Activated naive CD4-positive, alpha-beta T cell treated with anti-CD3 and anti-CD28 coated beads, Interleukin-2, amount 50 U/mL, for 72 hours (primary cell): ENCODE results near the gene SYTL1. TPM values are rescaled to one million over a fixed set of nuclear protein-coding genes. Genes with fewer than 3 reads are reported as not detected.

Source experiments
- ATAC-seq, 2 donors: fragments of 150-1000 bp; cut with Tn5 transposase; 2 replicates each; pipeline ENCODE4 v1.10.0; 2021; ENCODE audit warnings: mild to moderate bottlenecking in 2 of 2, moderate library complexity in 2 of 2
- DNase-seq, 2 donors: peaks; one replicate each; pipeline ENCODE4 v3.0.0; 2021 to 2022; ENCODE audit warnings: low spot score in 2 of 2
- H3K27ac Mint-ChIP-seq, 2 donors: one replicate each; pipeline ENCODE4 v1.8.0; 2022; ENCODE audit warnings: mild to moderate bottlenecking in 2 of 2, mixed read lengths in 2 of 2
- H3K36me3 Mint-ChIP-seq, 2 donors: one replicate each; pipeline ENCODE4 v1.8.0; 2022; ENCODE audit warnings: mixed read lengths in 2 of 2
- H3K9me3 Mint-ChIP-seq, 2 donors: one replicate each; pipeline ENCODE4 v1.8.0; 2022; ENCODE audit warnings: mixed read lengths in 2 of 2
- total RNA-seq, 2 donors: library from RNA; stranded (reverse); gene quantifications; one replicate each; pipeline ENCODE4 v1.2.3, GENCODE V29; 2022

The SYTL1 gene
- total RNA-seq = 10 to 100 TPM; 15.6 to 35.1 TPM

- peak; percentile 70 to 71 for DNase-seq
- H3K27ac Mint-ChIP-seq = peak within 1 kb of the TSS; percentile 84 to 93
- no peaks in the 10 kb centered on the region for H3K9me3 Mint-ChIP-seq
- peak; percentile 57 to 71 for ATAC-seq
- H3K36me3 Mint-ChIP-seq = peaks cover under 1 to 8% of the 10 kb centered on the region in 2 donors
Measured at GRCh38 chr1:27341525-27342252, at the start of gene SYTL1. Gene SYTL1 (plus strand): TSS chr1:27342022. CDS start chr1:27345335, 3,313 bp downstream.

- no peak for DNase-seq
- no peaks in the 10 kb centered on the region for H3K9me3 Mint-ChIP-seq
- H3K36me3 Mint-ChIP-seq = no peaks in the 10 kb centered on the region
- no peak overlapping the region for H3K27ac Mint-ChIP-seq
- ATAC-seq = no peak
Measured at GRCh38 chr1:27292106-27292505, 49.7 kb upstream of the SYTL1 start.

- no peaks in the 10 kb centered on the region for H3K36me3 Mint-ChIP-seq
- ATAC-seq = no peak
- no peak overlapping the region for H3K27ac Mint-ChIP-seq
- no peak for DNase-seq
- no peaks in the 10 kb centered on the region for H3K9me3 Mint-ChIP-seq
Measured at GRCh38 chr1:27293915-27294314, 47.9 kb upstream of the SYTL1 start.

- Mint-ChIP-seq H3K36me3 (no peaks in the 10 kb centered on the region), H3K27ac (no peak overlapping the region), H3K9me3 (no peaks in the 10 kb centered on the region)
- DNase-seq (peak in 1 of 2 donors; percentile 78), ATAC-seq (peak; percentile 67 to 69)
Measured at GRCh38 chr1:27296773-27297291, 45.0 kb upstream of the SYTL1 start.

- DNase-seq = no peak
- H3K36me3 Mint-ChIP-seq = no peaks in the 10 kb centered on the region
- ATAC-seq = no peak
- no peaks in the 10 kb centered on the region for H3K9me3 Mint-ChIP-seq
- H3K27ac Mint-ChIP-seq = peak overlapping the region in 1 of 2 donors; percentile 38
Measured at GRCh38 chr1:27297903-27298302, 43.9 kb upstream of the SYTL1 start.

- no peaks in the 10 kb centered on the region for H3K36me3 Mint-ChIP-seq
- DNase-seq (no peak), ATAC-seq (no peak)
- no peaks in the 10 kb centered on the region for H3K9me3 Mint-ChIP-seq
- H3K27ac Mint-ChIP-seq = peak overlapping the region in 1 of 2 donors; percentile 0
Measured at GRCh38 chr1:27298632-27299384, 43.0 kb upstream of the SYTL1 start.

- ATAC-seq = no peak
- peak overlapping the region in 1 of 2 donors; percentile 0 for H3K27ac Mint-ChIP-seq
Measured at GRCh38 chr1:27299385-27300271, 42.2 kb upstream of the SYTL1 start.

GRCh38 chr1:27300341-27301051 is 41.3 kb upstream of the SYTL1 start:
- Mint-ChIP-seq H3K36me3 (no peaks in the 10 kb centered on the region), H3K9me3 (no peaks in the 10 kb centered on the region), H3K27ac (peak overlapping the region in 1 of 2 donors; percentile 7)
- DNase-seq = peak; percentile 76 to 79
- peak; percentile 87 to 89 for ATAC-seq

More at GRCh38 chr1:27299385-27300271, 42.2 kb upstream of the SYTL1 start:
- DNase-seq = no peak
- H3K9me3 Mint-ChIP-seq = no peaks in the 10 kb centered on the region
- H3K36me3 Mint-ChIP-seq = no peaks in the 10 kb centered on the region

GRCh38 chr1:27301052-27301422 is 40.8 kb upstream of the SYTL1 start:
- no peak for DNase-seq
- no peaks in the 10 kb centered on the region for H3K36me3 Mint-ChIP-seq
- H3K9me3 Mint-ChIP-seq = no peaks in the 10 kb centered on the region
- H3K27ac Mint-ChIP-seq = peak overlapping the region in 1 of 2 donors; percentile 7
- ATAC-seq = no peak

- DNase-seq = no peak
- Mint-ChIP-seq H3K27ac (no peak overlapping the region), H3K36me3 (no peaks in the 10 kb centered on the region), H3K9me3 (no peaks in the 10 kb centered on the region)
- ATAC-seq = no peak
Measured at GRCh38 chr1:27301582-27302199, 40.1 kb upstream of the SYTL1 start.

GRCh38 chr1:27302612-27303011 is 39.2 kb upstream of the SYTL1 start:
- DNase-seq (no peak), ATAC-seq (no peak)
- Mint-ChIP-seq H3K36me3 (no peaks in the 10 kb centered on the region), H3K27ac (peak overlapping the region in 1 of 2 donors; percentile 13), H3K9me3 (no peaks in the 10 kb centered on the region)

GRCh38 chr1:27303509-27303908 is 38.3 kb upstream of the SYTL1 start:
- H3K27ac Mint-ChIP-seq = no peak overlapping the region
- H3K9me3 Mint-ChIP-seq = no peaks in the 10 kb centered on the region
- ATAC-seq = no peak
- DNase-seq = no peak
- no peaks in the 10 kb centered on the region for H3K36me3 Mint-ChIP-seq

- H3K9me3 Mint-ChIP-seq = no peaks in the 10 kb centered on the region
- no peak for ATAC-seq
- DNase-seq = no peak
- no peaks in the 10 kb centered on the region for H3K36me3 Mint-ChIP-seq
- H3K27ac Mint-ChIP-seq = no peak overlapping the region
Measured at GRCh38 chr1:27306071-27306470, 35.8 kb upstream of the SYTL1 start.

GRCh38 chr1:27306892-27307761 is 34.7 kb upstream of the SYTL1 start:
- Mint-ChIP-seq H3K27ac (peak overlapping the region in 1 of 2 donors; percentile 72), H3K36me3 (no peaks in the 10 kb centered on the region), H3K9me3 (no peaks in the 10 kb centered on the region)
- ATAC-seq (peak in 1 of 2 donors; percentile 29), DNase-seq (no peak)
